C4-2B (cell line): ENCODE data around the gene PALLD.

Source experiments
- CTCF ChIP-seq: fragments of 450-650 bp; conservative IDR thresholded peaks from 2 replicates; pipeline ENCODE4 v1.5.1; 2017; ENCODE audit warnings: mild to moderate bottlenecking
- ZFX ChIP-seq: fragments of 450-650 bp; IDR thresholded peaks from 2 replicates; pipeline ENCODE4 v1.6.1; 2017

GRCh38 chr4:168632301-168632725, 135.5 kb downstream of the PALLD start:
- TF ChIP-seq CTCF (no peak), ZFX (no peak)
